C4-2B (cell line): ENCODE measurements around the gene SAMD15.

Experiments used
- H3K27ac ChIP-seq: fragments of 450-650 bp; 2 replicates; pipeline ENCODE4 v1.5.1; 2017
- CTCF ChIP-seq: fragments of 450-650 bp; conservative IDR thresholded peaks from 2 replicates; pipeline ENCODE4 v1.5.1; 2017; ENCODE audit warnings: mild to moderate bottlenecking
- ZFX ChIP-seq: fragments of 450-650 bp; IDR thresholded peaks from 2 replicates; pipeline ENCODE4 v1.6.1; 2017

SAMD15 gene

GRCh38 chr14:77356899-77357298 is 20.3 kb upstream of the SAMD15 start:
- TF ChIP-seq CTCF, result no peak
- no peak for TF ChIP-seq ZFX
- H3K27ac ChIP-seq, result no peak overlapping the region

GRCh38 chr14:77359626-77360025 is 17.6 kb upstream of the SAMD15 start:
- no peak overlapping the region for H3K27ac ChIP-seq
- no peak for TF ChIP-seq CTCF
- TF ChIP-seq ZFX, result no peak

GRCh38 chr14:77364146-77364545 is 13.0 kb upstream of the SAMD15 start:
- TF ChIP-seq ZFX (no peak), CTCF (no peak)
- no peak overlapping the region for H3K27ac ChIP-seq

- H3K27ac ChIP-seq, result no peak overlapping the region
- no peak for TF ChIP-seq CTCF
- no peak for TF ChIP-seq ZFX
These were observed 7.9 kb upstream of the SAMD15 start for GRCh38 chr14:77369285-77369684.

- no peak overlapping the region for H3K27ac ChIP-seq
- TF ChIP-seq ZFX (no peak), CTCF (no peak)
These were observed 4.8 kb upstream of the SAMD15 start for GRCh38 chr14:77372304-77372841.

- TF ChIP-seq ZFX (no peak), CTCF (no peak)
- H3K27ac ChIP-seq, result no peak overlapping the region
These were observed 1.8 kb upstream of the SAMD15 start for GRCh38 chr14:77375164-77375950.

GRCh38 chr14:77375973-77376770 is 1.0 kb upstream of the SAMD15 start:
- TF ChIP-seq ZFX (no peak), CTCF (no peak)
- peak overlapping the region; percentile 75 for H3K27ac ChIP-seq
